H9 (cell line): Measurements from ENCODE around the gene ZNF791. TPM values are rescaled to one million over a fixed set of nuclear protein-coding genes. Genes with fewer than 3 reads are reported as not detected.

Experiments
- DNase-seq: peaks from one replicate; pipeline ENCODE4 v3.0.0-alpha.2; 2017
- H2AFZ ChIP-seq: one replicate; pipeline ENCODE4 v1.6.1; 2013; ENCODE audit warnings: mild to moderate bottlenecking, low read length, control low read depth, moderate library complexity
- H2AK5ac ChIP-seq: 2 replicates; pipeline ENCODE4 v1.6.1; 2013; ENCODE audit warnings: low read length, control low read depth, mixed read lengths; ENCODE audit not compliant: insufficient read length
- H2BK120ac ChIP-seq: one replicate; pipeline ENCODE4 v1.6.1; 2013; ENCODE audit warnings: low read depth, mild to moderate bottlenecking, low read length, control low read depth, inconsistent platforms; ENCODE audit not compliant: poor library complexity, severe bottlenecking
- H2BK12ac ChIP-seq: 2 replicates; pipeline ENCODE4 v1.6.1; 2013; ENCODE audit warnings: low read length, control low read depth, mixed read lengths, low read depth; ENCODE audit not compliant: insufficient read length
- H2BK15ac ChIP-seq: 2 replicates; pipeline ENCODE4 v1.6.1; 2013; ENCODE audit warnings: low read depth, low read length, control low read depth
- H2BK20ac ChIP-seq: one replicate; pipeline ENCODE4 v1.6.1; 2013; ENCODE audit warnings: low read depth, mild to moderate bottlenecking, low read length, control low read depth, inconsistent platforms; ENCODE audit not compliant: poor library complexity, severe bottlenecking
- H2BK5ac ChIP-seq: 2 replicates; pipeline ENCODE4 v1.6.1; 2013; ENCODE audit warnings: low read length, control low read depth, mixed read lengths; ENCODE audit not compliant: insufficient read length
- H3K14ac ChIP-seq: 2 replicates; pipeline ENCODE4 v1.6.1; 2013; ENCODE audit warnings: low read length, control low read depth; ENCODE audit not compliant: insufficient read depth
- H3K18ac ChIP-seq: 2 replicates; pipeline ENCODE4 v1.6.1; 2013; ENCODE audit warnings: low read depth, mild to moderate bottlenecking, mixed read lengths, low read length, control low read depth; ENCODE audit not compliant: insufficient read length
- H3K23ac ChIP-seq: 2 replicates; pipeline ENCODE4 v1.6.1; 2013; ENCODE audit warnings: low read length, control low read depth, mixed read lengths, low read depth; ENCODE audit not compliant: insufficient read length
- H3K23me2 ChIP-seq: 2 replicates; pipeline ENCODE4 v1.6.1; 2013; ENCODE audit warnings: low read depth, mild to moderate bottlenecking, mixed read lengths, low read length, control low read depth; ENCODE audit not compliant: insufficient read length, poor library complexity, severe bottlenecking
- H3K27ac ChIP-seq: 2 replicates; pipeline ENCODE4 v1.5.1; 2013; ENCODE audit warnings: low read length, control low read depth, mixed read lengths, low read depth; ENCODE audit not compliant: insufficient read length
- H3K27me3 ChIP-seq: 2 replicates; pipeline ENCODE4 v1.6.1; 2013; ENCODE audit warnings: low read length, control low read depth, inconsistent platforms; ENCODE audit not compliant: insufficient read depth
- H3K4ac ChIP-seq: 2 replicates; pipeline ENCODE4 v1.6.1; 2013; ENCODE audit warnings: low read depth, mild to moderate bottlenecking, control low read depth, inconsistent platforms, low read length, moderate library complexity
- H3K4me1 ChIP-seq: 2 replicates; pipeline ENCODE4 v1.6.1; 2013; ENCODE audit warnings: low read length, control low read depth, inconsistent platforms; ENCODE audit not compliant: insufficient read depth
- H3K4me2 ChIP-seq: 2 replicates; pipeline ENCODE4 v1.6.1; 2013; ENCODE audit warnings: low read length, control low read depth, mixed read lengths; ENCODE audit not compliant: insufficient read length, insufficient read depth
- H3K56ac ChIP-seq: 2 replicates; pipeline ENCODE4 v1.6.1; 2013; ENCODE audit warnings: low read depth, mild to moderate bottlenecking, mixed read lengths, low read length, control low read depth; ENCODE audit not compliant: insufficient read length
- H3K79me1 ChIP-seq: 2 replicates; pipeline ENCODE4 v1.6.1; 2013; ENCODE audit warnings: low read depth, mild to moderate bottlenecking, moderate library complexity, low read length, control low read depth, inconsistent platforms; ENCODE audit not compliant: insufficient read depth, poor library complexity, severe bottlenecking
- H3K79me2 ChIP-seq: 2 replicates; pipeline ENCODE4 v1.6.1; 2013; ENCODE audit warnings: low read length, control low read depth, inconsistent platforms; ENCODE audit not compliant: insufficient read depth
- H3K9ac ChIP-seq: 2 replicates; pipeline ENCODE4 v1.6.1; 2013; ENCODE audit warnings: low read length, control low read depth, mixed read lengths; ENCODE audit not compliant: insufficient read length; ENCODE audit errors: extremely low read depth
- H3K9me3 ChIP-seq: one replicate; pipeline ENCODE4 v1.6.1; 2013; ENCODE audit warnings: low read depth, low read length, inconsistent platforms; ENCODE audit not compliant: control insufficient read depth
- H3T11ph ChIP-seq: one replicate; pipeline ENCODE4 v1.6.1; 2013; ENCODE audit warnings: mild to moderate bottlenecking, low read length, control low read depth, inconsistent platforms
- H4K20me1 ChIP-seq: one replicate; pipeline ENCODE4 v1.6.1; 2013; ENCODE audit not compliant: control insufficient read depth, insufficient read length, insufficient read depth
- H4K5ac ChIP-seq: 2 replicates; pipeline ENCODE4 v1.6.1; 2013; ENCODE audit warnings: low read depth, mild to moderate bottlenecking, mixed read lengths, low read length, control low read depth; ENCODE audit not compliant: insufficient read length
- H4K8ac ChIP-seq: replicated peaks from 2 replicates; pipeline ENCODE4 v1.6.1; 2013; ENCODE audit warnings: low read length, control low read depth, mixed read lengths, low read depth; ENCODE audit not compliant: insufficient read length
- H4K91ac ChIP-seq: 2 replicates; pipeline ENCODE4 v1.6.1; 2013; ENCODE audit warnings: low read depth, mild to moderate bottlenecking, moderate library complexity, mixed read lengths, low read length, control low read depth; ENCODE audit not compliant: insufficient read length
- H3K27ac Mint-ChIP-seq, 3 experiments: 2 replicates in 2 of 3; 3 replicates in 1 of 3; pipeline ENCODE4 v1.8.0; 2020 to 2021; ENCODE audit warnings: mixed read lengths in 3 of 3, mild to moderate bottlenecking in 1 of 3, moderate library complexity in 1 of 3
- H3K27me3 Mint-ChIP-seq: 2 replicates; pipeline ENCODE4 v1.8.0; 2021; ENCODE audit warnings: low read depth, mild to moderate bottlenecking, moderate library complexity, mixed read lengths
- H3K36me3 Mint-ChIP-seq, 3 experiments: 2 replicates in 2 of 3; 3 replicates in 1 of 3; pipeline ENCODE4 v1.8.0; 2020 to 2021; ENCODE audit warnings: low read depth in 3 of 3, mixed read lengths in 3 of 3; ENCODE audit not compliant: insufficient read depth in 1 of 3
- H3K4me1 Mint-ChIP-seq, 2 experiments: 2 replicates each; pipeline ENCODE4 v1.8.0; 2020; ENCODE audit warnings: mixed read lengths in 2 of 2
- H3K4me3 Mint-ChIP-seq, 2 experiments: 2 replicates in 1 of 2; 3 replicates in 1 of 2; pipeline ENCODE4 v1.8.0; 2020 to 2021; ENCODE audit warnings: mild to moderate bottlenecking in 2 of 2, mixed read lengths in 2 of 2, moderate library complexity in 1 of 2
- H3K9me3 Mint-ChIP-seq, 2 experiments: 2 replicates in 1 of 2; 3 replicates in 1 of 2; pipeline ENCODE4 v1.8.0; 2020; ENCODE audit warnings: mild to moderate bottlenecking in 2 of 2, mixed read lengths in 2 of 2, moderate library complexity in 1 of 2
- WGBS: extraction: QIAGEN DNeasy Blood & Tissue Kit; methylation state at CpG from one replicate; pipeline ENCODE4 v1.1.7; 2013; ENCODE audit warnings: missing lambda C conversion rate, low lambda C conversion rate, mixed read lengths; ENCODE audit not compliant: insufficient read length; ENCODE audit errors: extremely low coverage; 5-methylcytosine and 5-hydroxymethylcytosine counted together
- total RNA-seq: library from RNA; stranded (reverse); gene quantifications from 2 replicates; pipeline ENCODE4 v1.2.1, GENCODE V29; 2021
- TF ChIP-seq, protein P1 (sequence below): fragments of 200-600 bp; sonication (generic); conservative IDR thresholded peaks from 3 replicates; pipeline ENCODE4 v1.8.0; 2021; ENCODE audit warnings: antibody characterized with exemption, mild to moderate bottlenecking

Gene ZNF791
- total RNA-seq, 1 experiment from 2014 or later = 20.2 TPM

DNA sequence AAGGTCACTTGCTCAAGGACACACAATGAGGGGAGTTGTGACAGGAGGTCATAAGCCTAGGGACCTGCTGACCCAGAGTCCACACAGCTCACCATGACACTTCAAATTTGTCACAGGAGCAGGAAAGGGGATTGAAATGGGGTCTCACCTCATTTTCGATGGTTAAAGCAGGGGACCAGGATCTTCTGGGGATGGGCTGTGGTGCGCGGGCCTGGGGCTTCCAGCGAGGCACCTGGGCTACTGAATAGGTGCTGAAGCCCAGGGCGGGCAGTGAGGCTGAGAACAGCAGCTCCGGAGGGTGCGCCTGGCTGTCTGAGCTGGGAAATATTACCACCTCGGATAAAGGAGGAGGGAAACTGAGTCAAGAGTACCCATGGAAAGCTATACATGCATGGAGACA is 44.8 kb downstream of the ZNF791 start:
- Histone ChIP-seq H4K5ac (no peak overlapping the region), H4K91ac (no peak overlapping the region), H2AK5ac (no peak overlapping the region), H2BK15ac (no peak overlapping the region), H3K27me3 (no peaks in the 10 kb centered on the region), H3K14ac (no peak overlapping the region), H4K8ac (no peak overlapping the region), H2BK20ac (no peak overlapping the region), H4K20me1 (no peaks in the 10 kb centered on the region), H2BK12ac (no peak overlapping the region), H3K79me2 (no peaks in the 10 kb centered on the region; the same call in 1 of the 2 replicates), H3K18ac (no peak overlapping the region), H3K9me3 (no peaks in the 10 kb centered on the region), H3K4me2 (no peak overlapping the region), H3K56ac (no peak overlapping the region), H3K4me1 (no peaks in the 10 kb centered on the region), H3K23me2 (no peaks in the 10 kb centered on the region), H3K4ac (no peak overlapping the region), H3T11ph (no peak overlapping the region), H2BK5ac (no peak overlapping the region), H3K9ac (no peak overlapping the region), H3K79me1 (no peaks in the 10 kb centered on the region), H2BK120ac (no peak overlapping the region), H2AFZ (no peak overlapping the region), H3K23ac (no peak overlapping the region), H3K27ac (no peak overlapping the region)
- no peak for DNase-seq
- no peak overlapping the region for H3K27ac Mint-ChIP-seq
- peaks cover 0 to 6% of the 10 kb centered on the region in 2 experiments; a peak in 2 of 4 replicates for H3K4me1 Mint-ChIP-seq
- no peak overlapping the region for H3K4me3 Mint-ChIP-seq
- H3K9me3 Mint-ChIP-seq = peaks cover 0 to 2% of the 10 kb centered on the region in 2 experiments; a peak in 1 of 5 replicates
- TF ChIP-seq, protein P1, sequence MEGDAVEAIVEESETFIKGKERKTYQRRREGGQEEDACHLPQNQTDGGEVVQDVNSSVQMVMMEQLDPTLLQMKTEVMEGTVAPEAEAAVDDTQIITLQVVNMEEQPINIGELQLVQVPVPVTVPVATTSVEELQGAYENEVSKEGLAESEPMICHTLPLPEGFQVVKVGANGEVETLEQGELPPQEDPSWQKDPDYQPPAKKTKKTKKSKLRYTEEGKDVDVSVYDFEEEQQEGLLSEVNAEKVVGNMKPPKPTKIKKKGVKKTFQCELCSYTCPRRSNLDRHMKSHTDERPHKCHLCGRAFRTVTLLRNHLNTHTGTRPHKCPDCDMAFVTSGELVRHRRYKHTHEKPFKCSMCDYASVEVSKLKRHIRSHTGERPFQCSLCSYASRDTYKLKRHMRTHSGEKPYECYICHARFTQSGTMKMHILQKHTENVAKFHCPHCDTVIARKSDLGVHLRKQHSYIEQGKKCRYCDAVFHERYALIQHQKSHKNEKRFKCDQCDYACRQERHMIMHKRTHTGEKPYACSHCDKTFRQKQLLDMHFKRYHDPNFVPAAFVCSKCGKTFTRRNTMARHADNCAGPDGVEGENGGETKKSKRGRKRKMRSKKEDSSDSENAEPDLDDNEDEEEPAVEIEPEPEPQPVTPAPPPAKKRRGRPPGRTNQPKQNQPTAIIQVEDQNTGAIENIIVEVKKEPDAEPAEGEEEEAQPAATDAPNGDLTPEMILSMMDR = no peak
- no peaks in the 10 kb centered on the region for H3K27me3 Mint-ChIP-seq
- peaks cover 30 to 52% (median 38%) of the 10 kb centered on the region in 3 experiments for H3K36me3 Mint-ChIP-seq
- no CpG with 5 or more reads among the region's 8 CpGs for WGBS
